HG03439 (cell line): ENCODE measurements around the gene CAMTA1.
"Not testable (repeated sequence)": the region's sequence is repeated elsewhere in the genome, so short reads cannot be mapped to it uniquely, and the experiment has no call there.

Experiments
- ATAC-seq: cut with Tn5 transposase; IDR thresholded peaks from one replicate; pipeline ENCODE4 v1.9.1; 2021; ENCODE audit warnings: mild to moderate bottlenecking, moderate library complexity; ENCODE audit not compliant: unreplicated experiment

The CAMTA1 gene, protein sequence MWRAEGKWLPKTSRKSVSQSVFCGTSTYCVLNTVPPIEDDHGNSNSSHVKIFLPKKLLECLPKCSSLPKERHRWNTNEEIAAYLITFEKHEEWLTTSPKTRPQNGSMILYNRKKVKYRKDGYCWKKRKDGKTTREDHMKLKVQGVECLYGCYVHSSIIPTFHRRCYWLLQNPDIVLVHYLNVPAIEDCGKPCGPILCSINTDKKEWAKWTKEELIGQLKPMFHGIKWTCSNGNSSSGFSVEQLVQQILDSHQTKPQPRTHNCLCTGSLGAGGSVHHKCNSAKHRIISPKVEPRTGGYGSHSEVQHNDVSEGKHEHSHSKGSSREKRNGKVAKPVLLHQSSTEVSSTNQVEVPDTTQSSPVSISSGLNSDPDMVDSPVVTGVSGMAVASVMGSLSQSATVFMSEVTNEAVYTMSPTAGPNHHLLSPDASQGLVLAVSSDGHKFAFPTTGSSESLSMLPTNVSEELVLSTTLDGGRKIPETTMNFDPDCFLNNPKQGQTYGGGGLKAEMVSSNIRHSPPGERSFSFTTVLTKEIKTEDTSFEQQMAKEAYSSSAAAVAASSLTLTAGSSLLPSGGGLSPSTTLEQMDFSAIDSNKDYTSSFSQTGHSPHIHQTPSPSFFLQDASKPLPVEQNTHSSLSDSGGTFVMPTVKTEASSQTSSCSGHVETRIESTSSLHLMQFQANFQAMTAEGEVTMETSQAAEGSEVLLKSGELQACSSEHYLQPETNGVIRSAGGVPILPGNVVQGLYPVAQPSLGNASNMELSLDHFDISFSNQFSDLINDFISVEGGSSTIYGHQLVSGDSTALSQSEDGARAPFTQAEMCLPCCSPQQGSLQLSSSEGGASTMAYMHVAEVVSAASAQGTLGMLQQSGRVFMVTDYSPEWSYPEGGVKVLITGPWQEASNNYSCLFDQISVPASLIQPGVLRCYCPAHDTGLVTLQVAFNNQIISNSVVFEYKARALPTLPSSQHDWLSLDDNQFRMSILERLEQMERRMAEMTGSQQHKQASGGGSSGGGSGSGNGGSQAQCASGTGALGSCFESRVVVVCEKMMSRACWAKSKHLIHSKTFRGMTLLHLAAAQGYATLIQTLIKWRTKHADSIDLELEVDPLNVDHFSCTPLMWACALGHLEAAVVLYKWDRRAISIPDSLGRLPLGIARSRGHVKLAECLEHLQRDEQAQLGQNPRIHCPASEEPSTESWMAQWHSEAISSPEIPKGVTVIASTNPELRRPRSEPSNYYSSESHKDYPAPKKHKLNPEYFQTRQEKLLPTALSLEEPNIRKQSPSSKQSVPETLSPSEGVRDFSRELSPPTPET (N-terminal part only)

DNA sequence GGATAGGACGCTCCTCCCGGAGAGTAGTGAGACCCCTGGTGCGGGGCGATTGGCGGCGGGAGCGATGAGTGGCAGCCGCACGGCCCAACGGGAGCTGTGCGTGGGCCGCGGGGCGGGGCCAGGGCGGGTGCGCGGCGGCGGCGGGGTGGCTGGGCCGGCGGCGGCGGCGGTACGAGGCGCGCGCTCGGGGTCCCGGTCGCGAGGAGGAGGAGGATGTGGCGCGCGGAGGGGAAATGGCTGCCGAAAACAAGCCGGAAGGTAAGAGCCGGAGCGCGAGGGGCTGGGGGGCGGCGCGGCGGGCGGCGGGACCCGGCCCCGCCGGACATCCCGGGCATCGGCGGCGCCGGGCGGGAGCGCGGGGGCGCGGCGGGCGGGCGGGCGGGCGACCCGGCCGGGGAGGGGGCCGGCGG lies at the start of gene CAMTA1:
TSS of gene CAMTA1 (plus strand) at position 137 of the 410 bp plus-strand sequence. CDS start at position 214, 77 bp downstream.
- ATAC-seq = peak; percentile 76

GRCh38 chr1:6738987-6739676 lies 46.1 kb upstream of the CAMTA1 start:
- ATAC-seq = no peak

DNA sequence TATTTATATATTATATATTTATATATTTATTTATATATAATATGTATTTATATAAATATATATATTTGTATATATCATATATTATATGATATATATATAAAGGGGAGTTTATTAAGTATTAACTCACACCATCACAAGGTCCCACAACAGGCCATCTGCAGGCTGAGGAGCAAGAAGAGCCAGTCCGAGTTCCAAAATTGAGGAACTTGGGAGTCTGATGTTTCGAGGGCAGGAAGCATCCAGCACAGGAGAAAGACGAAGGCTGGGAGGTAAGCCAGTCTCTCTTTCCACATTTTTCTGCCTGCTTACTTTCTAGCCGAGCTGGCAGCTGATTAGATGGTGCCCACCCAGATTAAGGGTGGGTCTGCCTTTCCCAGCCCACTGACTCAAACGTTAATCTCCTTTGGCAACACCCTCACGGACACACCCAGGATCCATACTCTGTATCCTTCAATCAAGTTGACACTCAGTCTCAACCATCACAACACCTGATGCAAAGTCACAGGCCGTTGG lies 42.5 kb upstream of the CAMTA1 start:
- not testable (repeated sequence) for ATAC-seq

GRCh38 chr1:6743189-6744101 lies 41.8 kb upstream of the CAMTA1 start:
- ATAC-seq = no peak

DNA sequence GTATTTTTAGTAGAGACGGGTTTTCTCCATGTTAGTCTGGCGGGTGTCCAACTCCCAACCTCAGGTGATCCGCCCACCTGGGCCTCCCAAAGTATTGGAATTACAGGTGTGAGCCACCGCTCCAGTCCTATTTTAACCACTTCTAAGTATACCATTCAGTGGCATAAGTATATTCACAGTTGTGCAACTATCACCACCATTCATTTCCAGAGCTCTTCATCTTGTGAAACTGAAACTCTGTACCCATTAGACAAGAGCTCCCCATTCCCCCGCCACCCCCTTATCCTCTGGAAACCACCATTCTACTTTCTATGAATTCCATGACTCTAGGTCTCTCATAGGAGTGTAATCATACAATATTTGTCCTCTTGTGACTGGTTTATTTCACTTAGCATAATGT lies 40.2 kb upstream of the CAMTA1 start:
- no peak for ATAC-seq

DNA sequence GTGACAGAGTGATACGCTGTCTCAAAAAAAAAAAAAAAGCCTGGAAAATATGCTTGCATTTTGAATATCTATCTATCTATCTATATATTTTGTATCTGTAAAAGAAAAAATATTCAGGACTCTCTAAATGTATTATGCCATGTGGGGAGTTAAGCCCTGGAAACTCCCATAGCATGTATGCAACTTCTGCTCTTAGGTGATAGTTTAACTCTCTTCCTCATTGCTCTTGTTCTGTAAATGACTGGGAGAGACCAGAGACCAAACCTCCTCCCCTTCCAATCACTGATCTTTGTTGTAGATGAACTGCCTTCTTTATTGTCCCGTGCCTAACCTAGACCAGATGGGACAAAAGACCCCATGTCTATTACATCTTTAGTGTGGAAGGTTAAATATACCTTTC lies 37.6 kb upstream of the CAMTA1 start:
- ATAC-seq = no peak

- no peak for ATAC-seq
Observed at GRCh38 chr1:6750490-6750889, 34.8 kb upstream of the CAMTA1 start.

- ATAC-seq = no peak
Observed at GRCh38 chr1:6753320-6754140, 31.7 kb upstream of the CAMTA1 start.

DNA sequence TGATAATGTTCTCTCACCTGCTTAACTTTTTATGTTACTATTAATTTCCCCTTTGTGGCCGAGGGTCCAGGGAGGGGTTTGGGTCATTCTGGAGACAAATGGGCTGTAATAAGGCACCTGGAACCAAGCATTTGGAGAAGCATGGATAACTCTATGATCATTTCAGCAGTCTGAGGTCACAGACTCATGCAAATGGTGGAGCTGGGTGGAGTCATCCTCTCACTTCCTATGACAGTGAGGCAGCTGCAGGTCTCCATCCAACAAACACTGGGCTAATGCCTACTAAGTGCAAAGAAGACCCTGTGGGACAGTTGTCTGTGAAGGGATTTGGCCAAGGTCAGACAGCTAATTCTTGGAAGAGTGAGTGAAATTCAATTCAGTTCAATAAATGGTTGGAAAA lies 28.8 kb upstream of the CAMTA1 start:
- ATAC-seq = no peak

DNA sequence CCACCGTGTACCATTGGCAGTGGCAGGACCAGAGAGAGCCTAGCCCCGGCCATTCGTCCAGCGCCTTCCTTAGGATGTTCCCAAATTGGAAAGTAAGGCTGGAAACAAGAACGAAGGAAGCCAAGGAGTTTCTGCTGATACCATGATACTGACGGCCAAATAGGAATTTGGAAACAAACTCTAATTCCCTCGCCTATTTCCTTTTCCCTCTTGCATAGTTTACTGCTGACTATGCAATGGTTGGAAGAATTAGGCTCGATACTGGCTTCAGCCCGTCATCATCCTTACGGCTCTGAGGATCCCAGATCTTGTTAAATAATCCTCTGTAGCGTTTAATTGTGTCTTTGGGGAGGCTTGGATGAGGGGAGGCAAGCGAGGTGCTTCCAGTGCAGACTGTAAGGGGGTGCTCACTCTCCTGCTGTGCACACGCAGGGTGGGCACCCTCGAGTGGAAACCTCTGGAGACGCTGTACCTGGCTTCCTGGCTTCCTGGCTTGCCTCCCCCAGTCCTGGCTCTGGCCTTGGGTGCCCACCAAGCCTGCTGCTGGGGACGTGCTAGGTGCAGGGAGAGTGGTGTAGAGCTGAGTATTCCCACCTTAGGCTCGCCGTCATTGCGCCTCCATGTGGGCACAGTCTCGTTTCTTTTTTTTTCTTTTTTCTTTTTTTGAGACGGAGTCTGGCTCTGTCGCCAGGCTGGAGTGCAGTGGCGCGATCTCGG lies 27.4 kb upstream of the CAMTA1 start:
- ATAC-seq = no peak

DNA sequence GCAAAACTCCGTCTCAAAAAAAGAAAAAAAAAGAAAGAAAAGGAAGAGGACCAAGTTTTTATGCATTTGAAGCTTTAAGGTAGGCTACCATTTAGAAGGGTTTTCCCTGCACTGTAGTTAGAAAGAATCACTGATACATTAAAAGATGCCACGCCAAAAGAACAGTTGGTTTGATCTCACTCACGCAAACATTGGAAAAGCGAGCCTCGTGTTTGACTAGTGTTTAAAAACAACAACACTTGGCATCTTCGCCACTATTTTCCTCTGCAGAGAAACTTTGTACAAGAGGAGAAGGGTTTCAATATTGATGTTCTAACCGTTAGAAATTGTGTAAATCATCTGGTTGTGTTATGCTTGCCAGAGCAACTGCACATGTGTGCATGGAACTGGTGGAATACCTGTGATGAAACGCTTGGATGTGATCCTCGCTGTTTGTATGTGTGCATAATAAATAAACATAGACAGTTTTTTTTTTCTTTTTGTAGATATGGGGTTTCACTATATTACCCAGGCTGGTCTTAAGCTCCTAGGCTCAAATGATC lies 24.0 kb upstream of the CAMTA1 start:
- no peak for ATAC-seq

DNA sequence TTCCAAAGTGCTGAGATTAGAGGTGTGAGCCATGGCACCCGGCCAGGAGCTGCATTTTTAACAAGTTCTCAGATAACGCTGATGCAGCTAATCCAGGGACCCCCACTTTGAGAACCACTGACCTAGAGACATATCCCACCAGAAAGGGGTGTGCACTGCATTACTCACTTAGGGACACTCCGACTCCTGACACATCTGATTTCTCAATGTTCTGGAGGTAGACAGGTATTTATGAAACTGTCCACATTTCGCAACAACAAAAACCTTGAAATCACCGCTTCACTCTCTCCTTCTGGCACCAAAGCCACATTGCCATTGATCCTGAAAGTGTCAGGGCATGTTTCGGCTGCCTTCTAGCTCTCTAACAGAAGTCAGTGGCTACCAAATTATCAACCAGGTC lies 23.2 kb upstream of the CAMTA1 start:
- no peak for ATAC-seq

GRCh38 chr1:6770751-6771440 lies 14.4 kb upstream of the CAMTA1 start:
- no peak for ATAC-seq

DNA sequence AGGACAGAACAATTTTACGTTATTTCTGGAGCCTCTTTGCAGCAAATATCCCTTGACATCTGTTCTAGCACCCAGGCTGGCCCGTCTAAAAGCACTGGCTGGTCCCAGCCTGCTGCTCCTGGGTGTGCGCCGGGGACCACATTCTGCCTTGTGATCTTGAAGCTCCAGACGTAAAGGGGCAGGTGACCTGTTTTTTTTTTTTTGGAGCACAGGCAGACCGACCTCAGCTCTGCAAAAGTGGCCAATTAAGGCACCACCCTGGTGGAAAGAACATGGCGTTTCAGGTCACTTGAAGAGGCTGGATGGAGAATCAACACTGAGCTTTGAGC lies 13.8 kb upstream of the CAMTA1 start:
- ATAC-seq = no peak

GRCh38 chr1:6774381-6774780 lies 10.9 kb upstream of the CAMTA1 start:
- ATAC-seq = no peak

- no peak for ATAC-seq
Observed at GRCh38 chr1:6775261-6776043, 9.8 kb upstream of the CAMTA1 start.
